IPS-15b (cell line): Measurements from ENCODE around the gene ASCC3.
A peak's percentile ranks its signal among the peaks of the same experiment; 100 is the strongest.
"Not testable (repeated sequence)": the region's sequence is repeated elsewhere in the genome, so short reads cannot be mapped to it uniquely, and the experiment has no call there.

Experiments
- H3K27me3 ChIP-seq: one replicate; pipeline ENCODE4 v1.6.1; 2013; ENCODE audit warnings: low read length; ENCODE audit not compliant: control insufficient read depth, insufficient read depth
- H3K36me3 ChIP-seq: one replicate; pipeline ENCODE4 v1.6.1; 2013; ENCODE audit warnings: low read length; ENCODE audit not compliant: control insufficient read depth, insufficient read depth
- H3K4me1 ChIP-seq: one replicate; pipeline ENCODE4 v1.6.1; 2013; ENCODE audit warnings: mild to moderate bottlenecking, low read length; ENCODE audit not compliant: control insufficient read depth, insufficient read depth
- H3K4me3 ChIP-seq: one replicate; pipeline ENCODE4 v1.5.1; 2013; ENCODE audit warnings: low read depth, low read length
- H3K9ac ChIP-seq: one replicate; pipeline ENCODE4 v1.6.1; 2013; ENCODE audit warnings: low read depth, mild to moderate bottlenecking, low read length
- H3K9me3 ChIP-seq: one replicate; pipeline ENCODE4 v1.6.1; 2013; ENCODE audit warnings: mild to moderate bottlenecking, low read length; ENCODE audit not compliant: control insufficient read depth, insufficient read depth

The ASCC3 gene

DNA sequence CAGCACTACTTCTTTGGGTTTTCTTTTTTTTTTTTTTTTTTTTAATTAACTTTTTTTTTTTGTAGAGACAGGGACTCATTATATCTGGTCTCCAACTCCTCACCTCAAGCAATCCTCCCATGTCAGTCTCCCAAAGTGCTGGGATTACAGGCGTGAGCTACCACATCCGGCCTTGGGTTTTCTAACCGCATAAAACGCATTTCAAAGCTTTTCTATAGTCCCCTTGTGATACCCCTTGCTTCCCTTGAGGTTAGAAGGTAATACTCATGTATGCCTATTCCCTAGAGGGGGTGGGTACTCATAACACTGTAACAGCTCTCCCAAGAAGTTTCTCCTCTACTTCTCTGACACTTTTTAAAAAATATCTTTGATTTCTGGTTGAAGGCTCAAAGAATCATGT is 23.9 kb upstream of the ASCC3 start:
- no peak overlapping the region for H3K4me3 ChIP-seq
- H3K4me1 ChIP-seq: peaks cover 3% of the 10 kb centered on the region
- H3K27me3 ChIP-seq: no peaks in the 10 kb centered on the region
- peaks cover 4% of the 10 kb centered on the region for H3K9me3 ChIP-seq
- no peak overlapping the region for H3K9ac ChIP-seq
- H3K36me3 ChIP-seq: no peaks in the 10 kb centered on the region

DNA sequence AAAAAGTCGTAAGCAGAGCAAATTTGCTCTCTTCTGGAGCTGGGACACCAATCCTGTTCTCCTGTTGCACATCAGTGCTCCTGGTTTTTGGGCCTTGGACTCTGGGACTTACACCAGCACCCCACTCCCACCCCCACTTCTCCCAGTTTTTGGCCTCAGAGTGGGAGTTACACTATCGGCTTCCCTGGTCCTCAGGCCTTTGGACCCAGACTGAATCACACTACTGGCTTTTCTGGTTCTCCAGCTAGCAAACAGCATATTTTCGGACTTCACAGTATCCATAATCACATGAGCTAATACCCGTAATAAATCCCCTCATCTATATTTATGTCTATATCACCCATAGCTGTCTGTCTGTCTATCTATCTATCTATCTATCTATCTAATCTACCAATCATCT is 23.2 kb upstream of the ASCC3 start:
- H3K27me3 ChIP-seq: no peaks in the 10 kb centered on the region
- H3K36me3 ChIP-seq: no peaks in the 10 kb centered on the region
- peaks cover 3% of the 10 kb centered on the region for H3K4me1 ChIP-seq
- H3K9me3 ChIP-seq: peaks cover 4% of the 10 kb centered on the region
- H3K9ac ChIP-seq: no peak overlapping the region
- no peak overlapping the region for H3K4me3 ChIP-seq

DNA sequence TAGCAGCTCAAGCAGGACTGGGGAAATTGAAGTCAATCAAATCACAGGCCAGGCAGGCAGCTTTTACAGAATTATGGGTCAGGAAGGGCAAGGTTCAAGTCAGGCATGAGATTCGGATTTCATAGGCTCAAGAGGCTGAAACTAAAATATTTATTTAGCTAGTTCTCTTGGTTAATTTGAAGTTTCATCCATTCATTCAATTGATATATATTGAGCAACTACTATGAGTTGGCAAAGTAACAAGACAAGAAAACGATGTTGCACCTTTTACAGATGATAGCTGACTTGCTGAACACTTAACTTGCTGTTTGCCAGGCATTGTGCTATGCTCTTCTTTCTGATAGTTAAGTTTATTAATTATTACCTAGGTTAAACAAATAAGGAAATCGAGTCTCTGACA is 20.5 kb upstream of the ASCC3 start:
- Histone ChIP-seq H3K4me1 (peaks cover 3% of the 10 kb centered on the region), H3K36me3 (no peaks in the 10 kb centered on the region), H3K9me3 (peaks cover 4% of the 10 kb centered on the region), H3K4me3 (no peak overlapping the region), H3K9ac (no peak overlapping the region), H3K27me3 (no peaks in the 10 kb centered on the region)

DNA sequence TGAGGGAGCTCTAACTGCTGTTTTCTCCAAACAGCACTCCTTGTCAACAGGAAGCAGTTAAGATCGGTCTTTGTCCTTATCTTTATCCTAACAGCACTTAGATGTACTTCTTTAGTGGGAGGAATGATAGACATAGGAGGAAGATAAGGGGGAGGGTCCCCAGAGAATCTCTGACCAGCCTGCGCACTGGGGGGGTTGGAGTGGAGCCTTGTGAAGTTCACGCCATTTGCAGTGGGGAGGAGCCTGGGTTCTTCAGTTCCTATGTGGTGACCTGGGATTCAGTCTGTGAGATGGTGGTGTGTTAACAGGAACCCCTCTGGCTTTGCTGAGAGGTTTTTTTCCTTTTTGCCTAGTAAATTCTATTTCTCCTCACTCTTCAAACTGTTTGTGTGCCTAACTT is 18.1 kb upstream of the ASCC3 start:
- peaks cover 4% of the 10 kb centered on the region for H3K9me3 ChIP-seq
- no peaks in the 10 kb centered on the region for H3K4me1 ChIP-seq
- H3K4me3 ChIP-seq: no peak overlapping the region
- no peaks in the 10 kb centered on the region for H3K27me3 ChIP-seq
- H3K9ac ChIP-seq: no peak overlapping the region
- H3K36me3 ChIP-seq: no peaks in the 10 kb centered on the region

DNA sequence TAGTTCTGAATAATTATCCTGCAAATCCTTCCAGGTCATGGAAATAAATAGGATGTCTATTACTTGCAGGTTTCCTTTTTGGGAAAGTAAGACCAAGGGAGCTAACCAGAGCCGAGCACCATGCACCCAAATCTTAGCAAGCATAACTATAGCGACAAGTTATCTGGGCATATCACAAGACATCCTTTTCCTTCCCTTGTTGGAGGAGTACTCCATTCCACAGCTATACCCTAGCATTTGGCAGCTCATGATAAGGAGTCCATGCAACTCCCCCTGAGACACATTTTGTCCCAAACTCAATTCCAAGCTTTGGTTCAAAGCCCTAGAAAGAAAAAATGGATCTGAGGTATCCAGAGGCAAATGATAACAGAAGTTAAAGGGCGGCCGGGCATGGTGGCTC is 16.5 kb upstream of the ASCC3 start:
- H3K9me3 ChIP-seq: peaks cover 4% of the 10 kb centered on the region
- H3K4me3 ChIP-seq: no peak overlapping the region
- H3K27me3 ChIP-seq: no peaks in the 10 kb centered on the region
- no peak overlapping the region for H3K9ac ChIP-seq
- no peaks in the 10 kb centered on the region for H3K36me3 ChIP-seq
- H3K4me1 ChIP-seq: no peaks in the 10 kb centered on the region

DNA sequence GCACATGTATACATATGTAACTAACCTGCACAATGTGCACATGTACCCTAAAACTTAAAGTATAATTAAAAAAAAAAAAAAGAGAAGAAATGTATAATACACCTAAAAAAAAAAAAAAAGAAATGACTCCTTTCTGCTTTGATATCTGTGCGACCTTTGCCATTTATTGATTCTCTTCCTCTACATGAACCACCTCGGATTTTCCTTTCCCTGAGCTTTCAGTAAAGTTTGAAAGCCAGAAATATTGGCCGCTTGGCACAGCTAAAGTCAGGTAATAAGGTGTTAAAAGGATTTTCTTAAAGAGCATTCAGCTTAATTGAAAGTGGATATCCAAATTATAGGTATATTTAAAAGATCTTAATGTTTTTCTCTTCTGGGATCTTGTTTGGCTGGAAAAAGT is 12.6 kb upstream of the ASCC3 start:
- peaks cover 13% of the 10 kb centered on the region for H3K4me1 ChIP-seq
- H3K36me3 ChIP-seq: no peaks in the 10 kb centered on the region
- no peak overlapping the region for H3K4me3 ChIP-seq
- no peaks in the 10 kb centered on the region for H3K27me3 ChIP-seq
- H3K9me3 ChIP-seq: no peaks in the 10 kb centered on the region
- H3K9ac ChIP-seq: no peak overlapping the region

DNA sequence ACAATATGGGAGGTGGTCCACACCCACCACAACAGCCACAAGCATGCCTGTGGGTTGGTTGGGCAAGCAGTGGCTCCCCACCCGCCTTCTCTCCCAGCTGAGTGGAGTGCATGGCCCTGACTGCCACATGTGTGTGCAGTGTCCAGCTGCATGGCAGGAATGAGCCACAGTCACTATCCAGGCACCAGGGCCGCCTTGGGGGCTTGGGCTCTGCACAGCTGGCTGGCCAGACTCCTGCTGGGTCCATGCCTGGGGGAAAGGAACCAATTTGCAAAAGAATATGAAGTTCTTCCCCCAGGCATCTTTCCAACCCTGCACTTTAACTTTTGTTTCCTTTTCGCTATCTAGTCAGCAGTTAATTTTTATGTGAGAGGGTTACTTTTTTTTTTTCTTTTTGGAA is 11.6 kb upstream of the ASCC3 start:
- peaks cover 13% of the 10 kb centered on the region for H3K4me1 ChIP-seq
- H3K27me3 ChIP-seq: no peaks in the 10 kb centered on the region
- H3K9ac ChIP-seq: no peak overlapping the region
- H3K9me3 ChIP-seq: no peaks in the 10 kb centered on the region
- H3K36me3 ChIP-seq: no peaks in the 10 kb centered on the region
- no peak overlapping the region for H3K4me3 ChIP-seq

DNA sequence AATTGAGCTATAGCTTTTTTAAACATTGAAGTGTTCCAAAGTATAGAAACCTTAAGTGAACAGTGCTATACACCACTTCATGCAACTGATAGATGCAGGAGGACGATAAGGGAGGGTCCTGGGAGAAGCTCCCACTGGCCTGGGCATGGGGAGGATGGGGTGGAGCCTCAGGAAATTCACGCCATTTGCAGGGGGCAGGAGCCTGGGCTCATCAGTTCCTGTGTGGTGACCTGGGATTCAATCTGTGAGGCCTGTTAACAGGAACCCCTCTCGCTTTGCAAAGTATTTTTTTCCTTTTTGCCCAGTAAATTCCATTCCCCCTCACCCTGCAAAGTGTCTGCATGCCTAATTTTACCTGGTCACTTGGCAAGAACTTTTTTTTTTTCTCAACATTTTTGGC is 11.0 kb upstream of the ASCC3 start:
- Histone ChIP-seq H3K36me3 (no peaks in the 10 kb centered on the region), H3K9me3 (no peaks in the 10 kb centered on the region), H3K4me1 (peaks cover 15% of the 10 kb centered on the region), H3K9ac (no peak overlapping the region), H3K4me3 (peak overlapping the region; percentile 15), H3K27me3 (no peaks in the 10 kb centered on the region)

DNA sequence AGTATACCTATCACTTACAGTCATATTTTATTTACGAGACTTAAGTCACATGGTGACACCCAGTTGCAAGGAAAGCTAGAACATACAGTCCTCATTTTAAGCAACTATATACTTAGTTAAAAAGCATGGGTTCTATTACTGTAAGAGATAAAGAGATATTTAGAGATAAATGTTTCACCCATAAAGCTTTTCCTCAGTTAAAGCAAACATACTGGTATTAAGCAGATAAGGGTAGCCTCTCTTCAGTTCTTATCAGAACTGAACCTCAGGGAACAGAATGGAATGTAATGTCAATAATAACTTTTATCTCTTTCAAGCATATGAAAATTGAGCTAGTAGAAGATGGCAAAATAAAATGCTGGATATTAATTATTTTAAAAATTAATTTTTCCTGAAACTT is 9.9 kb upstream of the ASCC3 start:
- Histone ChIP-seq H3K4me3 (no peak overlapping the region), H3K9me3 (no peaks in the 10 kb centered on the region), H3K4me1 (peaks cover 16% of the 10 kb centered on the region), H3K9ac (no peak overlapping the region), H3K36me3 (no peaks in the 10 kb centered on the region), H3K27me3 (no peaks in the 10 kb centered on the region)

DNA sequence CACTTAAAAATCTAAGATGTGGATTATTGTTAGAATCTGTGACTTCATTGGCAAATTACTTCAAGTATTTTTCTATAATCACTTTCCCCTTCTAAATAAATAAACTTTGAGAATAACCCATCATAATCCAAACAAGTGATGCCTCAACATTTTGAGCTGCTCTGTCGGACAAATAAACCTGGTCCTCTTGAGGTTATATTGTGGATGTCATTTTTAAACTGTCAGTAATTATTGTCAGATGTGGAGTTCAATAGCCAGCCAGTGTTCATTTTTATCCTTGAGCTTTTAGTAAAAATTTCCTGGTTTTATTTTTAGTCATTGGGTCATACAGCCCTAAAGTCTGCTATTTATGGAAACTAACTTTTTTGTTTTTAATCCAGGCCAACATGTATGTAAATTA is 9.5 kb upstream of the ASCC3 start:
- not testable (repeated sequence) for H3K36me3 ChIP-seq, H3K9ac ChIP-seq, H3K9me3 ChIP-seq, H3K4me3 ChIP-seq, H3K27me3 ChIP-seq
- peaks cover 16% of the 10 kb centered on the region for H3K4me1 ChIP-seq

DNA sequence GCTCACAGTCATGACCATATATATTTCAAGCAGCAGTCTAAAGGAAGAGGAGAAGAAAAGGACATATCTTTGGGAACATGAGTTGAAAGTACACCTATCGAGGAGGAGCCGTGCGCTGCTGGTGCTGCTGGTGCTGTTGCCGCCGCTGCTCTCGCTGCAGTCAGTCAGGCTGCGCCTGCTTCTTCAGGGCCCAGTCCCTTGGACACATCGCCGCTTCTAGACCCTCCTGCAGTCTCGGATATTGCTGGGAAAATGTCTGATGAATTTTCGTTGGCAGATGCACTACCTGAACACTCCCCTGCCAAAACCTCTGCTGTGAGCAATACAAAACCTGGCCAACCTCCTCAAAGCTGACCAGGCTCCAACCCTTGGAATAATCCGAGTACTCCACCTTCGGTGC is 8.2 kb upstream of the ASCC3 start:
- Histone ChIP-seq H3K4me3 (no peak overlapping the region), H3K4me1 (peaks cover 16% of the 10 kb centered on the region), H3K27me3 (no peaks in the 10 kb centered on the region), H3K9me3 (no peaks in the 10 kb centered on the region), H3K9ac (no peak overlapping the region), H3K36me3 (no peaks in the 10 kb centered on the region)

DNA sequence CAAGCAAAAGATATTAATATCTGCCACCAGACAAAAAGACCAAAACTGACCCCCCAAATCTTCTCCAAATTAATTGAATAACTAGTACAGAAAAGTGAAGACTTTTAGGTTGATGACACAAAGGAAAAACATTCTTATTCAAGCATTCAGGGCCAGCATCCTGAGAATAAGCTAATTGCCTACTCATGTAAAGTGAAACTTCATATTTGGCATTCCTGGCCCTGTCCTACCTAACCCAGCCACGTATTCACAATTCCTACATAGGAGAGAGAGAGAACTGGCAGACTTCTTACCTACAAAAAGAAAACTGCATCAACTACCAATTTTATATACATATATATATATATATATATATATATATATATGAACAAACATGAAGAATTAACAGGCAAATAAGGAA is 4.9 kb upstream of the ASCC3 start:
- Histone ChIP-seq H3K9ac (no peak overlapping the region), H3K4me3 (no peak overlapping the region), H3K9me3 (no peaks in the 10 kb centered on the region), H3K36me3 (no peaks in the 10 kb centered on the region), H3K27me3 (no peaks in the 10 kb centered on the region), H3K4me1 (peaks cover 12% of the 10 kb centered on the region)

DNA sequence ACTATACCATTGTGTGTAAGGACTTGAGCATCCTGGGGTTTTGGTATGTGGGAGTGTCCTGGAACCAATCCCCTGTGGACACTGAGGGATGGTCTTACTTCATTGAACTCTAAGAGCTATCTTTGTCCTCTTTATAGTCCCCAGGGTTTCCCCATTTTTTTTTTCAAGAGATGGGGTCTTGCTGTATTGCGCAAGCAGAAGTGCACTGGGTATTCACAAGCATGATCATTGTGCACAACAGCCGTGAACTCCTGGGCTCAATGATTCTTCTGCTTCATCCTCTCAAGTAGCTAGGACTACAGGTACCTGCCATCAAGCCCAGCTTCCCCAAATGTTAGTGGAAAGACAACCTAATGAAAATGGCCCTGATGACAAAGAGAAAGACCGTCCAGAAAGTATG is 2.2 kb upstream of the ASCC3 start:
- Histone ChIP-seq H3K9ac (no peak overlapping the region), H3K27me3 (no peaks in the 10 kb centered on the region), H3K4me3 (no peak overlapping the region), H3K9me3 (no peaks in the 10 kb centered on the region), H3K36me3 (no peaks in the 10 kb centered on the region), H3K4me1 (peaks cover 18% of the 10 kb centered on the region)
